PC-3 (cell line): ENCODE results near the gene TMEM232.

Experiments used
- EZH2 ChIP-seq: fragments of 300-600 bp; sonication (generic); IDR thresholded peaks from one replicate; pipeline ENCODE4 v1.6.1; 2017; ENCODE audit warnings: antibody characterized with exemption, mild to moderate bottlenecking, low read length; ENCODE audit not compliant: unreplicated experiment
- EZH2phosphoT487 ChIP-seq: fragments of 300-600 bp; sonication (generic); IDR thresholded peaks from 2 replicates; pipeline ENCODE4 v1.6.1; 2018; ENCODE audit warnings: mild to moderate bottlenecking, antibody characterized with exemption, low read length, borderline replicate concordance
- TF ChIP-seq, protein P1 (sequence below): fragments of 300-600 bp; sonication (generic); conservative IDR thresholded peaks from 2 replicates; pipeline ENCODE4 v1.5.1; 2017; ENCODE audit warnings: antibody characterized with exemption, low read depth, mild to moderate bottlenecking, low read length

GRCh38 chr5:110752953-110753352, 26.5 kb upstream of the TMEM232 start:
- TF ChIP-seq EZH2 (no peak), EZH2phosphoT487 (no peak)
- TF ChIP-seq, protein P1, sequence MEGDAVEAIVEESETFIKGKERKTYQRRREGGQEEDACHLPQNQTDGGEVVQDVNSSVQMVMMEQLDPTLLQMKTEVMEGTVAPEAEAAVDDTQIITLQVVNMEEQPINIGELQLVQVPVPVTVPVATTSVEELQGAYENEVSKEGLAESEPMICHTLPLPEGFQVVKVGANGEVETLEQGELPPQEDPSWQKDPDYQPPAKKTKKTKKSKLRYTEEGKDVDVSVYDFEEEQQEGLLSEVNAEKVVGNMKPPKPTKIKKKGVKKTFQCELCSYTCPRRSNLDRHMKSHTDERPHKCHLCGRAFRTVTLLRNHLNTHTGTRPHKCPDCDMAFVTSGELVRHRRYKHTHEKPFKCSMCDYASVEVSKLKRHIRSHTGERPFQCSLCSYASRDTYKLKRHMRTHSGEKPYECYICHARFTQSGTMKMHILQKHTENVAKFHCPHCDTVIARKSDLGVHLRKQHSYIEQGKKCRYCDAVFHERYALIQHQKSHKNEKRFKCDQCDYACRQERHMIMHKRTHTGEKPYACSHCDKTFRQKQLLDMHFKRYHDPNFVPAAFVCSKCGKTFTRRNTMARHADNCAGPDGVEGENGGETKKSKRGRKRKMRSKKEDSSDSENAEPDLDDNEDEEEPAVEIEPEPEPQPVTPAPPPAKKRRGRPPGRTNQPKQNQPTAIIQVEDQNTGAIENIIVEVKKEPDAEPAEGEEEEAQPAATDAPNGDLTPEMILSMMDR = no peak
